ENCODE data around the gene RPS29. TPM values are rescaled to one million over a fixed set of nuclear protein-coding genes. Genes with fewer than 3 reads are reported as not detected.
"Not testable (repeated sequence)": the region's sequence is repeated elsewhere in the genome, so short reads cannot be mapped to it uniquely, and the experiment has no call there.

RPS29 gene
- total RNA-seq, 3 donors from 2014 or later (not counting 1 experiment from before 2014, with no cell fraction given): 1,124 to 1,711 (median 1,654) TPM

DNA sequence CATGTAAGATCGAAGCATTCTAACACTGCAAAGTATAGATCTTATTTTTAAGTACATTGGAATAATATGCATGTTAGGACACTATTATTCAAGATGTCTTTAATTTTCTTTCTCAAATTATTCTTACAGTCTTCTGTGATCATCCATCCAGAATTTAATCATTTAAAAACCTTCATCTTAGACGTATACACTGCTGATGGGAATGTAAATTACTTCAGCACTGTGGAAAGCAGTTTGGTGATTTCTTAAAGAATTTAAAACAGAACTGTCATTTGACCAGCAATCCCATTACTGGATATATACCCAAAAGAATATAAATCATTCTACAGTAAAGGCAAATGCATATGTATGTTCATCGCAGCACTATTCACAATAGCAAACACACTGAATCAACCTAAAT lies 3.2 kb upstream of the RPS29 start:
- Histone ChIP-seq H3K9me3 (ENCODE audit: control insufficient read depth, insufficient read depth, low read length) (no peaks in the 10 kb centered on the region), H3K36me3 (ENCODE audit: control insufficient read depth, insufficient read depth, low read length) (peaks cover under 1% of the 10 kb centered on the region), H3K27me3 (ENCODE audit: control insufficient read depth, insufficient read depth, low read length) (no peaks in the 10 kb centered on the region), H3K4me3 (ENCODE audit: low read length) (no peak overlapping the region), H3K4me1 (ENCODE audit: control insufficient read depth, insufficient read depth, low read length) (peaks cover 12% of the 10 kb centered on the region), H3K27ac (ENCODE audit: low read length) (no peak overlapping the region)
- Mint-ChIP-seq H3K36me3 (no peaks in the 10 kb centered on the region), H3K27me3 (ENCODE audit: low read depth in 2 of 2) (no peaks in the 10 kb centered on the region), H3K9me3 (no peaks in the 10 kb centered on the region), H3K27ac (no peak overlapping the region), H3K4me3 (no peak overlapping the region), H3K4me1 (peaks cover 22 to 25% of the 10 kb centered on the region in 2 donors)
- no peak for ATAC-seq
- intact Hi-C loops (cut with micrococcal nuclease): loop anchor here (10.0 kb wide), 1 partner anchor 775 kb away; no protein-coding TSS in a partner anchor
- no peak for DNase-seq
- 80% methylated on average over 1 of the region's 3 CpGs for WGBS (ENCODE audit: insufficient coverage)
- TF ChIP-seq, protein P1, sequence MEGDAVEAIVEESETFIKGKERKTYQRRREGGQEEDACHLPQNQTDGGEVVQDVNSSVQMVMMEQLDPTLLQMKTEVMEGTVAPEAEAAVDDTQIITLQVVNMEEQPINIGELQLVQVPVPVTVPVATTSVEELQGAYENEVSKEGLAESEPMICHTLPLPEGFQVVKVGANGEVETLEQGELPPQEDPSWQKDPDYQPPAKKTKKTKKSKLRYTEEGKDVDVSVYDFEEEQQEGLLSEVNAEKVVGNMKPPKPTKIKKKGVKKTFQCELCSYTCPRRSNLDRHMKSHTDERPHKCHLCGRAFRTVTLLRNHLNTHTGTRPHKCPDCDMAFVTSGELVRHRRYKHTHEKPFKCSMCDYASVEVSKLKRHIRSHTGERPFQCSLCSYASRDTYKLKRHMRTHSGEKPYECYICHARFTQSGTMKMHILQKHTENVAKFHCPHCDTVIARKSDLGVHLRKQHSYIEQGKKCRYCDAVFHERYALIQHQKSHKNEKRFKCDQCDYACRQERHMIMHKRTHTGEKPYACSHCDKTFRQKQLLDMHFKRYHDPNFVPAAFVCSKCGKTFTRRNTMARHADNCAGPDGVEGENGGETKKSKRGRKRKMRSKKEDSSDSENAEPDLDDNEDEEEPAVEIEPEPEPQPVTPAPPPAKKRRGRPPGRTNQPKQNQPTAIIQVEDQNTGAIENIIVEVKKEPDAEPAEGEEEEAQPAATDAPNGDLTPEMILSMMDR (IDR thresholded peaks at IDR 0.05): no peak

DNA sequence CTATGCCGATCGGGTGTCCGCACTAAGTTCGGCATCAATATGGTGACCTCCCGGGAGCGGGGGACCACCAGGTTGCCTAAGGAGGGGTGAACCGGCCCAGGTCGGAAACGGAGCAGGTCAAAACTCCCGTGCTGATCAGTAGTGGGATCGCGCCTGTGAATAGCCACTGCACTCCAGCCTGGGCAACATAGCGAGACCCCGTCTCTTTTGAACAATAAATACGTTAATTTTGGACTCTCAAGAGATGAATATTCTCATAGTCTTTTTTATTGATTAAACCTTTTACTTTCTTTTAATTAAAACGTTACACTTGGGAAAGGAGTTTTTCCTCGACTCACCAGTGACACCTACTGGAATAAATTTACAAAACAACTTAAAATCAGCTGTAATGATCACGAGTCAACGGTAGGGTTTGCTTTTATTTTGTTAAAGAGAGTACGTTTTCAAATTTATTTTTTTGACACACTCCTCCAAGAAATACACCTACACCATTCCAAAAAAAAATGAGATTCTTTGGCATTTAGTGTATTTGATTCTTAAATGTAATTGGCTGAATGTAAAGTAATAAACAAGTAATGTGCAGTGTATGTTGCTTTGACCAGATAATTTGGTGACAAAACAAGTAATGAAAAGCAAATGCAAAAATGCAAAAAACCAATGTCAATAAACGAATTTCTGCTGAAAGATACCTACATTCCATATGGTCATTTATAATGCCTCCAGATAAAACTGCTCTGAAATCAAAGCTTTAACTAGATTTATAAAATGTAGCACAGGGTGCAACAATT lies 687 bp upstream of the RPS29 start:
- H3K36me3 Mint-ChIP-seq: no peaks in the 10 kb centered on the region
- H3K4me3 ChIP-seq (ENCODE audit: low read length): peak overlapping the region; percentile 87
- H3K27me3 Mint-ChIP-seq (ENCODE audit: low read depth in 2 of 2): no peaks in the 10 kb centered on the region
- TF ChIP-seq, protein P1 (IDR thresholded peaks at IDR 0.05): peak; percentile 100
- H3K36me3 ChIP-seq (ENCODE audit: control insufficient read depth, insufficient read depth, low read length): peaks cover 26% of the 10 kb centered on the region
- ATAC-seq: peak; percentile 43 to 69 (median 47)
- WGBS (ENCODE audit: insufficient coverage): 8% methylated on average over 5 of the region's 21 CpGs
- no peaks in the 10 kb centered on the region for H3K9me3 Mint-ChIP-seq
- H3K9me3 ChIP-seq (ENCODE audit: control insufficient read depth, insufficient read depth, low read length): no peaks in the 10 kb centered on the region
- H3K4me1 ChIP-seq (ENCODE audit: control insufficient read depth, insufficient read depth, low read length): peaks cover 19% of the 10 kb centered on the region
- peak; percentile 39 to 87 for DNase-seq
- H3K27ac ChIP-seq (ENCODE audit: low read length): peak overlapping the region; percentile 96
- no peaks in the 10 kb centered on the region for H3K27me3 ChIP-seq (ENCODE audit: control insufficient read depth, insufficient read depth, low read length)
- intact Hi-C loops (cut with micrococcal nuclease): loop anchor here (1.0 to 10.0 kb wide), 4 partner anchors 11 to 778 kb away; partner anchors contain the start of genes LRR1, MGAT2 and RPL36AL
- peaks cover 36 to 45% of the 10 kb centered on the region in 2 donors for H3K4me1 Mint-ChIP-seq
- H3K4me3 Mint-ChIP-seq: peak overlapping the region; percentile 98
- H3K27ac Mint-ChIP-seq: peak overlapping the region; percentile 98 to 99

DNA sequence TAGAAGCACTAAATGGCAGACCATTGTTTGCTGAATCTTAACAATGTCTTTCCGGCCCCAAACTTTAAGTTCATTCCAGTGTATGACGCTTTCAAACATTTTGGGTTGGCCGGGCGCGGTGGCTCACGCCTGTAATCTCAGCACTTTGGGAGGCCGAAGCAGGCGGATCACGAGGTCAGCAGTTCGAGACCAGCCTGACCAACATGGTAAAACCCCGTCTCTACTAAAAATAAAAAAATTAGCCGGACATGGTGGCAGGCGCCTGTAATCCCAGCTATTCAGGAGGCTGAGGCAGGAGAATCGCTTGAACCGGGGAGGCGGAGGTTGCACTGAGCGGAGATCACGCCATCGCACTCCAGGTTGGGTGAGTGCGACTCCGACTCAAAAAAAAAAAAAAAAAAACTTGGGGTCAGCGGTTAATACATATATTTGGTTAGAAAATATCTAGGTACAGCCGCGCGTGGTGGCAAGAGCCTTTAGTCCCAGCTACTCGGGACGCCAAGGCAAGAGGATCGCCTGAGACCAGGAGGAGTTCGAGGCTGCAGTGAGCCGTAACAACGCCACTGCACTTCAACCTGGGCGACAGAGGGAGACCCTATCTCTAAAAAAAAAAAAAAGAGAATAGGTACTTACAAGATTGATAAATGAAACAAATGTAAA lies 1.1 kb downstream of the RPS29 start:
- H3K27me3 Mint-ChIP-seq (ENCODE audit: low read depth in 2 of 2); H3K36me3 Mint-ChIP-seq; H3K9me3 Mint-ChIP-seq; H3K27me3 ChIP-seq (ENCODE audit: control insufficient read depth, insufficient read depth, low read length); ATAC-seq; H3K9me3 ChIP-seq (ENCODE audit: control insufficient read depth, insufficient read depth, low read length): not testable (repeated sequence)
- peaks cover 26% of the 10 kb centered on the region for H3K36me3 ChIP-seq (ENCODE audit: control insufficient read depth, insufficient read depth, low read length)
- peak overlapping the region; percentile 87 for H3K4me3 ChIP-seq (ENCODE audit: low read length)
- WGBS (ENCODE audit: insufficient coverage): 20% methylated on average over 28 of the region's 32 CpGs
- peak in 1 of 2 donors; percentile 37 for DNase-seq
- peaks cover 19% of the 10 kb centered on the region for H3K4me1 ChIP-seq (ENCODE audit: control insufficient read depth, insufficient read depth, low read length)
- Mint-ChIP-seq H3K4me3 (peak overlapping the region; percentile 98), H3K27ac (peak overlapping the region; percentile 98 to 99), H3K4me1 (peaks cover 48 to 58% of the 10 kb centered on the region in 2 donors)
- H3K27ac ChIP-seq (ENCODE audit: low read length): peak overlapping the region; percentile 96
- intact Hi-C loops (cut with micrococcal nuclease): loop anchor here (10.0 kb wide), 1 partner anchor 780 kb away; no protein-coding TSS in a partner anchor

GRCh38 chr14:49584058-49584457 lies 2.1 kb downstream of the RPS29 start:
- no peaks in the 10 kb centered on the region for H3K36me3 Mint-ChIP-seq
- peak overlapping the region; percentile 98 to 99 for H3K27ac Mint-ChIP-seq
- TF ChIP-seq, protein P1 (IDR thresholded peaks at IDR 0.05): no peak
- Histone ChIP-seq H3K9me3 (ENCODE audit: control insufficient read depth, insufficient read depth, low read length) (no peaks in the 10 kb centered on the region), H3K4me1 (ENCODE audit: control insufficient read depth, insufficient read depth, low read length) (peaks cover 19% of the 10 kb centered on the region), H3K27ac (ENCODE audit: low read length) (no peak overlapping the region), H3K4me3 (ENCODE audit: low read length) (no peak overlapping the region), H3K36me3 (ENCODE audit: control insufficient read depth, insufficient read depth, low read length) (peaks cover 26% of the 10 kb centered on the region), H3K27me3 (ENCODE audit: control insufficient read depth, insufficient read depth, low read length) (no peaks in the 10 kb centered on the region)
- intact Hi-C loops (cut with micrococcal nuclease): loop anchor here (10.0 kb wide), 1 partner anchor 781 kb away; no protein-coding TSS in a partner anchor
- H3K27me3 Mint-ChIP-seq (ENCODE audit: low read depth in 2 of 2): no peaks in the 10 kb centered on the region
- H3K4me3 Mint-ChIP-seq: peak overlapping the region; percentile 98
- 82% methylated on average over 11 of the region's 11 CpGs for WGBS (ENCODE audit: insufficient coverage)
- no peaks in the 10 kb centered on the region for H3K9me3 Mint-ChIP-seq
- DNase-seq: no peak
- ATAC-seq: no peak
- peaks cover 56 to 62% of the 10 kb centered on the region in 2 donors for H3K4me1 Mint-ChIP-seq

Measured in natural killer cell (primary cell).